Tibial nerve (tissue), 3 donors: ENCODE measurements around the gene PRXL2C.

Experiments used
- CTCF ChIP-seq, 5 experiments: fragments of 200-600 bp in 3 of 5; fragments of 450-650 bp in 2 of 5; sonication (generic) in 3 of 5; IDR thresholded peaks; one replicate each; pipeline ENCODE4 v1.5.1; 2016 to 2019; ENCODE audit warnings: antibody characterized with exemption in 5 of 5, mild to moderate bottlenecking in 3 of 5, moderate library complexity in 2 of 5
- POLR2A ChIP-seq, 2 donors: fragments of 450-650 bp; IDR thresholded peaks; one replicate each; pipeline ENCODE4 v1.6.1; 2017; ENCODE audit warnings: antibody characterized with exemption in 2 of 2, mild to moderate bottlenecking in 2 of 2, moderate library complexity in 2 of 2

GRCh38 chr9:96618209-96619123, 36.7 kb downstream of the PRXL2C start:
- TF ChIP-seq CTCF (IDR thresholded peaks at IDR 0.05) (no peak), POLR2A (IDR thresholded peaks at IDR 0.05) (no peak)
